Activated CD4-positive, alpha-beta T cell treated with anti-CD3 and anti-CD28 coated beads, Interleukin-2, amount 50 U/mL, for 1 hour (primary cell): Measurements from ENCODE around the gene TAS2R41.
"Not testable (repeated sequence)": the region's sequence is repeated elsewhere in the genome, so short reads cannot be mapped to it uniquely, and the experiment has no call there.

Experiments used
- DNase-seq: peaks from one replicate; pipeline ENCODE4 v3.0.0-alpha.2; 2020

Gene TAS2R41

DNA sequence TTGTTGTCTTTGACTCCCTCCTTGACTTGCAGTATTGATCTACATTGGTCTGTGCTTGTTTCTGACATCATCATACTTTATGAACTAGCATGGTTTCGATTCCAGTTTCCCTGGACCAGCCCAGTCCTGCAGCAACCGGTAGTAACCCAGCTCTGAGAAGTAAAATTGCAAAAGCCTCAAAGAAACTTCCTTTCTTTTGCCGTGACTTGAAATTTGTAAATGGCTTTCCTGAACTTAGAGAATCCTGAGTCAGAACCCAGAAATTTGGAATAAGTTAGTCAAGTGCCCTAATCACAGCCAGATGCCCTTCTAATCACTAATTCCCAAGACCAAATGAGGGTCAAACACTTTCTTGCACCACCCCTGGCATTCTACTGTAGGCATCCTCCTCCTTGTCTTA lies 19.4 kb upstream of the TAS2R41 start:
- no peak for DNase-seq

DNA sequence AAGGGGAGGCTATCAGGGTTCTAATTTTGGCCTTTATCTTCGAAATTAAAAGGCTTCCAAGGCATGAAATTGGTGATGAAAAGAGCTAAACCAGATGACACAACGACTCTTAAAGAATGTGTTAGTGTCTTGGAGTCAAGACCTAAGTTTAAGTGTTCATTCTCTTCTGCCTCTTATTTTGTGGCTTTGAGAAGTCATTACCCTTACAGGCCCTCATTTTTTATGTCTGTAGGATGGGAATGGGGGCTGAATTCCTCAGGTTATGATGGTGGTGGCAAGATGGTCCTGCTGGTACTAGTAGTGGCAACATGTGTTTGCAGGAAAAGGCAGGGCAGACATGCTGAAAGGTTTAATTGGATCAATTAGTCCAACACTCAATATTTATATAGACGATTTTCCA lies 19.0 kb upstream of the TAS2R41 start:
- no peak for DNase-seq

DNA sequence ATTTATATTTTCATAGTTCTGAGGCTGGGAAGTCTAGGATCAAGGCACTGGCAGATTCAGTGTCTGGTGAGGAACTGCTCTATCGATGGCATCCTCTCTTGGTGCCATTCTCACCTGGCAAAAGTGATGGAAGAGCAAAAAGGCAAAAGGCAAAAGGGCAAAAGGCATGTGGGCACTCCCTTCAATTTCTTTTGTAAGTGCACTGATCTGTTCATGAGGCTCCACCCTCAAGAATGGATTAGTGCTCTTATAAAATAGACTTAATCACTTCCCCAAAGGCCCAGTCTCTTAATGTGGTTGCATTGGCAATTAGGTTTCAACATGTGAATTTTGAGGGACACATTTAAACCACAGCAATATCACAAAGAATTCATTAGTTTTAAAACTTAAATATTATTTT lies 18.3 kb upstream of the TAS2R41 start:
- DNase-seq = no peak

DNA sequence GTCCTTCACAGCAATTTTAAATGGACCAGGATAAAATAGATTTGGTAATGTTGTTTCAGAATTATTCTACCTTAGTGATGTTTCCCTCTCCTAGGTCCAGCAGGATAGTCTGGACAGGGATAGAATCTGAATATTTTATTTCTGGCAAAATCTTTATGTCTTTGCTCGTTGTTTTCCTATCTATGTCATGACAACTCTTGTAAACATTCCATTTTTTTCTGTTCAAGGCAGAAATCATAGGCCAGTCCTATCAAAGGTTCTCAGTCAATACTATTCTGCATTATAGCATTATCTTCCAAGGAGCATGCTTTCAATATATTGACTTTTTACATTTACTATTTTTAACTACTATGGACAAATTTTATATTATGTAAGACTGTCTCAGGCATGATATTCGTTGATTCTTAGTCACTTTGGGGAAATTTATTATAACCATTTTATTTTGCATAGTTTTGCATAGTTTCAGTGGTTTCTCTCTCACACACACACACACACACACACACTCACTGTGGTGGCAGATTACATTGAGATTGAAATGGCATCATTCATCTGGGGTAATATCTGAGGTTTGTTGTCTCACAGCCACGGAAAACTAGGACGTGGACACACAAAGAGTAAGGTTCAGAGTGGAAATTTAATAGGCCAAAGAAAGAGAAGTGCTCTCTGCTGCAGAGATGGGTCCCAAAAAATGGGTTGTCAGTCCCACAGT lies 17.2 kb upstream of the TAS2R41 start:
- DNase-seq = no peak

DNA sequence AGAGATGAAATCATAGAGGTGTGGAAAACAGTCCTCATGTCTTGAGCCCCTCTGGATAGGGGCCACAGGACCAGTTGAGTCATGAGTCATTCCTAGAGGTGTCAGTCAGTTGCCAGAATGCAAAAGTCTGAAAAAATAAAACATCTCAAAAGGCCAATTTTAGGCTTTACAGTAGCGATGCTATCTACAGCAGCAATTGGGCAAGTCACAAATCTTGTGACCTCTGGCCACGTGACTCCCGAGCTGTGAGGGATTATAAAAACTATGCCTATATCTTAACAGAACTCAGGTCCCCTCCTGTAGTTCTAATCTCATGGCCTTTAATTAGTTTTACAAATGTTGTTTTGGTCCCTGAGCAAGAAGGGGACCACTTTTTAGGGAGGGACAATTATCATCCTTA lies 15.6 kb upstream of the TAS2R41 start:
- DNase-seq = no peak

DNA sequence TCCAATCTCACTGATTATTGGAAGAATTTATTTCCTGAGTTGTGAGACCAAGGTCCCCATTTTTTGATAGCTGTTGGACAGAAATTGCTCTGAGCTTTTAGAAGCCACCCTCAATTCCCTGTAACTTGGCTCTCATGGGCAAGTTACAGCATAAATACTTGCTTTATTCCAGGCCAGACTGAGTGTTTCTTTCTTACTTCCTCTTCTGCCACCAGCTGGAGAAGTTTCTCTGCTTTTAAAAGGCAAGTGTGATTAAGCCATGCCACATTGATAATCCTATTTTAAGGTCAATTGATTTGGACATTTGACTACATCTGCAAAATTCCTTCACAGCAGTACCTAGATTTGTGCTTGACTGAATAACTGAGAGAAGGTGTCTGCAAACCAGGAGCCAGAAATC lies 14.1 kb upstream of the TAS2R41 start:
- DNase-seq = no peak

DNA sequence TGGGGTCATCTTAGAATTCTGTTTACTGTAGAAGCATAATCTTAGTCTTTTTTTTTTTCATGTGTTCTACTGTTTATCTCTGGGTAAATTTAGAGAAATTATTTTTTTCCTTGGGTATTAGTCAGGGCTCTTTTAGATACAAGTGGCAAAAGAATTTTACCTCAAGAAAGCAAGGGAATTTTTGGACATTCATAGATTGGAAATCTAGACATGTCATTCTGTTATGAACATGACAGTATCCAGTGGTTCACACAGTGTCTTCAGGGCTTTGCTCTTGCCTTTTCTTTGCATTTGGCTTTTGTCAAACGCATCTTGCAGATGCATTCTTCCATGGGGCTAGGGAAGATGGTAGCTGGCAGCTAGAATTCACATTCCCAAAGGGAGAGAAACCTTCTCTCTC lies 13.7 kb upstream of the TAS2R41 start:
- no peak for DNase-seq

DNA sequence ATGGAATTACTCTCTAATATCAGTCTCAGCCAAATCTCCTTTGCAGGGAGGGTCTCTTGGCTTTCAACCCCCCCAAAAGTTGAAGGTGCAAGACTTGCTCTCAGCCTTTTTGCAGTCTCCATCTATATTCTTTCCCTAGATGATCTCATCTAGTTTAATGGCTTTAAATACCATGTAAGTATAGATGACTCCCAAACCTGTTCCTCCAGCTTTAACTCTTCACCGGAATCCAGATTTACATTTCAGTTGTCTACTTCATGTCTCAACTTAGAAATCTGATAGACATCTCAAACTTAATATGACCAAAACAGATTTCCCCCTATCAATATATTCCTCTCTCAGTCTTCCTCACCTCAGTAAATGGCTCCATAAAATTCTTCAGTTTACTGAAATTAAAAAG lies 9.9 kb upstream of the TAS2R41 start:
- no peak for DNase-seq

DNA sequence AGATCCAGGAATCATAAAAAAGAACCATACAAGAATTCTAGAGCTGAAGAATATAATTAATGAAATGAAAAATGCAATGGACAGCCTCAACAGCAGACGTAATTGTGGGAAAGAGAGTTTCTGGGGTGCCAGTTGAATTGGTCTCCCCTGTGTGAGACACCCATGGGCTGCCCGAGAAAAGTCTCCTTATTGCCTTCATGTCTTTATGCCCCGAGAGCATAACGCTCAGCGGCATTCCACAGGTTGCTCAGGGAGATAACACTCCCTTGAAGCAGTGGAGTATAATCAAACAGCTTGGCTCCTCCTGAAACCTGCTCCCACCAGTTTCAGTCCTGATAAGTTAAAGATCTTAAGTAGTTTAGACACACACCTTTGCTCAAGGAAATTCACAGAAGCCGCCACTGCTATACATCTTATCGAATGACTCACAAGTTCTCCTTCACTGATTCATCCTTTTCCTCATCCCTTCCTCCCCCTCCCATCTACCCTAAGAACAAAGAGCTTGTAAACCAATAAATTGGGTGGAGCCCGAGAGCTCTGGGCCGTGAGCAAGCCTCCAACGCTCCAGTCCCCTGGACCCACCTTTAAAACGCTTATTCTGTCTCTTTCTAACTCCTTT lies 5.5 kb upstream of the TAS2R41 start:
- not testable (repeated sequence) for DNase-seq

DNA sequence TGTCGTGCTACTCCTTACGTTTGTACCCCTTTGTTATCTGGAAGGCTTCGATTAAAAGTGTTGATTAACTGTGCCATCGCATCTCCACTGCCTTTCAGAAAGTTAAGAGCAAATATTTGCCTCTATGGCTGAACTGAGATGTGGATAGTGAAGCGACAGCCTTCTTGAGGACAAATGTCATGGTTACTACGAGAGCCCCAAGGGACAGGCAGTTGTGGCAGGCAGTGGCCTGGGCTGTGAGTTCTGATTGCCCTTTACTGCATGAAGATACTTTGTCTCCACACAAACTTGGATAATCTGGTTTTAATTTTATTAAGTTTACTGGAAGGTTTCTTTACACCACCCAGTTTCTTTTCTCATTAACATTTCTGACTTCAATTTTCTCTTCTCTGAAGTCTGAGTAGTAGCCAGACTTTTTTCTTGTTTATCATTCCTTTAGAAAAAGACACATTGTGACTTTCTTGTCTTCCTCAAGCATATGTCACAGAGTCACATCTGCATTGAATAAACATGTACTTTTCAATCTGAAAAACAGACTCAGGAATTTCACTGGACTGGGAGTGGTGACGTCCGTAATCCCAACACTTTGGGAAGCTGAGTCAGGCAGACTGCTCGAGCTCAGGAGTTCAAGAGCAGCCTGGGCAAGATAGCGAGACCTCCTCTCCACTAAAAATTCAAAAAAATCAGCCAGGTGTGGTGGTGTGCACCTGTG lies 1.5 kb downstream of the TAS2R41 start:
- no peak for DNase-seq

DNA sequence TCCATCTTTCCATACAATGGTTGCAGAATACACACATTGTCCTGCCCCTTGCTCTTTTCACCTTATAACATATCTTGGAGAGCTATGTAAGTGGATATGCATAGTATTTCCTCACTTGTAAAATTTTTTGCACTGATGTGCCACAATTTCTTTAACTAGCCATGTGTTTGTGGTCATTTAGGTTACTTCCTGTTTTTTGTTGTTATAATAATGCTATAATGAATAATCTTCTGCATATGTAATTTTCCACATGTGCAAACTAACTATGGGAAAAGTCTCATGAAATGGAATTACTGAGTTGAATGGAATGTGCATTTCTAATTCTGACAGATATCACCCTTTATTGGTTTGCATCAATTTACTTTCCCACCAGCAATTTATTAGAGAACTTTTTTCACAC lies 2.8 kb downstream of the TAS2R41 start:
- DNase-seq = no peak

DNA sequence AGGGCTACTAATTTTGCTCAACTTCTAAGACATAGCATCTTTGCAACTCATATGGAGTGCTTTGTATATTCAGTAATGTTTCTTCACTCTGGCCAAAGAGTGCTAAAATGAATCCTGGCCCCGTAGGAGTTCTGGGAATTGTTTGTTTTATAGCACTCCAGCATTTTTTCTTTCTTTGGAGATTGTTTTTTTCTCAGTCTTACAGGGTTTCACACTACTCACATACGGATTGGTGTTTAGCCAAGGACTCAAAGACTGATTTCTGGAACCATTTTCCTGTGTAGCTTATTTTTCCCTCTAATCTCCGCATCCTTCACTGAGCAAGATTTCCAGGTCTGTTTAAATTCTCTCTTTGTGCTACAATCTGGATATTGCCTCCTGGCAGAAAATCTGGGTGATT lies 6.4 kb downstream of the TAS2R41 start:
- no peak for DNase-seq

DNA sequence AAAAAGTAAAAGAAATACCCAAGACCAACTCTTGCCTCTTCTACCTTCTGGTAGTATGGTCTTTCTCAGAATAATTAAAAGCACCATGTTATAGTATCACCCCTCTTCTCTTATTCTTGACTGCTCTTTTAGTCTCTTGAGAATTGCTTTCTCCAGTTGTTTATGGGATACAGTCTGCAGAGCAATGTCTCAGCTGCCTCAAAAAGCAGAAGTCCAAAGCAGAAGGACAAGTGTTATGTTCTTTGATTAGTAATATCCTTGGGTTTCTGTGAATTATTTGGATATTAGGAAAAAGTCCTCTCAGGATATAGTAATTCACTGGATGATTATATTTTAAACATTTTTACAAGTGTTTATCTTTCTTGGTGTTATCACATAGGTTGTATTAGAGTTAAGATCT lies 7.4 kb downstream of the TAS2R41 start:
- no peak for DNase-seq

DNA sequence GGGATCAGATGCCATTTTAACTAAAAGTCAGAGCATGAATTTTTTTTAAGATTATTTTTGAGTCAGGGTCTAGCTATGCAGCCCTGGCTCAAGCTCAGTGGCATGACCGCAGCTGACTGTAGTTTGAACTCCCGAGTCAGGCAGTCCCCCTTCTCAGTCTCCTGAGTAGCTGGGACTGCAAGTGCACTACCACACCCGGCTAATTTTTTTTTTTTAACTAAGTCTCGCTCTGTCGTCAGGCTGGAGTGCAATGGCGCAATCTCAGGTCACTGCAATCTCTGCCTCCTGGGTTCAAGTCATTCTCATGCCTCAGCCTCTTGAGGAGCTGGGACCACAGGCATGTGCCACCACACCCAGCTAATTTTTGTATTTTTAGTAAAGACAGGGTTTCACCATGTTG lies 7.8 kb downstream of the TAS2R41 start:
- no peak for DNase-seq

DNA sequence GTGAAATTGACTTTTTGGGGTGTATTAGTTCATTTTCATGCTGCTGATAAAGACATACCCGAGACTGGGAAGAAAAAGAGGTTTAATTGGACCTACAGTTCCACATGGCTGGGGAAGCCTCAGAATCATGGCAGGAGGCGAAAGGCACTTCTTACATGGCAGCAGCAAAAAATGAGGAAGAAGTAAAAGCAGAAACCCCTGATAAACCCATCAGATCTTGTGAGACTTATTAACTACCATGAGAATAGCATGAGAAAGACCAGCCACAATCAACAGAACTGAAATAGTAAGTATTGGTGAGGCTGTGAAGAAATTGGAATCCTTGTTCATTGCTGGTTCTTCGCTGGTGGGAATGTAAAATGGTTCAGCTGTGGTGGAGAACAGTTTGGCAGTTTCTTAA lies 8.6 kb downstream of the TAS2R41 start:
- DNase-seq = not testable (repeated sequence)

DNA sequence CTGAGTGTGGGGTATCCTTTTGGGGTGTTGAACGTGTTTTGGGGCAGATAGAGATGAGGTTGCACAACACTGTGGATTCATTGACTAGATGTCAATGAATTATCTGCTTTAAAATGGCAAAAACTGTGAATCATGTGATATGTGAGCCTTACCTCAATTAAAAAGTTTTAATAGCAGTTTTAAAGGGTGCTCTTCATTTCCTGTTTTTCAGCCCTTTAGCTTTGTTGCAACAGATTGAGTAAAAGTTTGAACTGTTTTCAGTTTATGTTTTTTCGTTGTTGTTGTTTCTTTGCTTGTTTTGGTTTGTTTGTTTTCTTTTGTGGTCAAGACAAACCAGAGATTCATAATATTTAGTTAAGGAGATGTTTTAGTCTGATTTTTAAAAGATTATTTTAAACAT lies 9.4 kb downstream of the TAS2R41 start:
- DNase-seq = no peak

DNA sequence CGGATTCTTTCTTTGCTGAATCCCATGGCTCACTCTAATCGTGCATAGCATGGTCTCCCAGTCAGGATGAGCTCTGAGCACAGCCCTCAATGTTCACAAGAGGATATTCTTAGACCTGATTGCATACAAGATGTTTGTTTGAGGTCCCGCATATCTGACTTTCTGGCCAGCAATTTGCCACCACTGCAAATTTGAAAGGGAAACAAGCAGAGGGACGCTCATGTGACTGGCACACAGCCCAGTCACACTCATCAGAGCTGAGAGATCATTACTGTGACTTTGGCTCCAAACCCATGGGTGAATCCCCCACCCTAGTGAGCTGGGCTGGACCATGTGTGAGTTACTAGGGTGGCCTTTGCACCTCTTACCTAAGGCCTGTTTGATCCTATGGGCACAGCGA lies 9.9 kb downstream of the TAS2R41 start:
- no peak for DNase-seq

DNA sequence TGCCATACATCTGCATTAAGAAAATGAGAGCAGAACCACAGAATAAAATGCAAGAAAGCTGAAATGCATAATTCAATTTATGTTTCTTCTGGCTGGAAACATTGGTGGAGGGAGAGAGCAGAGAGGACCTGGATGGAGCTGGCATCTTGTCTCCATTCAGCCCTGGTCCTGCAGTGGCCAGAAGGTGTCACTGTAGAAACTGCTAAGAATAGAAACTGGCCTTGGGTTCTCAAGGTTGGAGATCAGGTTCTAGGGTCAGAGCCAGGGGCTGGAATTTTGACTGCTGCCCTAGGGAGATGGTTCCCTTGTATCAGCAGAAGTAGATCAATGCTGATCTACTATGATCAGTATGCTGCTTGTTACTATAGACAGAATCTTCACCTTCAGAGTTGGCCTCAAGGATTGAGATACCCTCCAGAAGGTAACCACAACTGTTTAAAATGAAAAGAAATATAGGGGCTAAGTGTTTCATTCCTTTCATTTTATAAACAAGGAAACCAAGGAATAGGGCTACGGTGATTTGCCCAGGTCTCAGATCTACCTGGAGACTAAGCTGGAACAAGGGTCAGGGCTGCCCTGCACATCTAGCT lies 13.1 kb downstream of the TAS2R41 start:
- no peak for DNase-seq

DNA sequence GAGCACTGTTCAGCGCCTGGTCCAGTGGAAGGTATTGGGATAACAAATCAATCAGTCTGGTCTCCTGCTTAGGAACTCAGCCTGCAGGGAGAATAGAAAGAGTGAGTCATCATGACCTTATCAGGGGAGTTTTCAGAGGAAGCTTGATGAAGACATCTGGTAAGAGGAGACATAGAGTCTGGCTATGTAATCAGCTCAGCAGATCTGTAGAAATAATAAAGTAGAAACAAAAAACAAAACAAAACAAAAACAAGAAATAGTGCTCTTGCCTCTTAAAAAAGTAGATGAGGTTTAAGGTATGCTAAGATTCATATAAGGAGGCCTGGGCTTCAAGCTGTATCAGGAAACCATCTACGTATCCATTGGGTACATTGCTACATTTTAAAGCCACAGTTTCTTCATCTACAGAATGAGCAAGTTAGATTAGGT lies 14.4 kb downstream of the TAS2R41 start:
- DNase-seq = no peak

DNA sequence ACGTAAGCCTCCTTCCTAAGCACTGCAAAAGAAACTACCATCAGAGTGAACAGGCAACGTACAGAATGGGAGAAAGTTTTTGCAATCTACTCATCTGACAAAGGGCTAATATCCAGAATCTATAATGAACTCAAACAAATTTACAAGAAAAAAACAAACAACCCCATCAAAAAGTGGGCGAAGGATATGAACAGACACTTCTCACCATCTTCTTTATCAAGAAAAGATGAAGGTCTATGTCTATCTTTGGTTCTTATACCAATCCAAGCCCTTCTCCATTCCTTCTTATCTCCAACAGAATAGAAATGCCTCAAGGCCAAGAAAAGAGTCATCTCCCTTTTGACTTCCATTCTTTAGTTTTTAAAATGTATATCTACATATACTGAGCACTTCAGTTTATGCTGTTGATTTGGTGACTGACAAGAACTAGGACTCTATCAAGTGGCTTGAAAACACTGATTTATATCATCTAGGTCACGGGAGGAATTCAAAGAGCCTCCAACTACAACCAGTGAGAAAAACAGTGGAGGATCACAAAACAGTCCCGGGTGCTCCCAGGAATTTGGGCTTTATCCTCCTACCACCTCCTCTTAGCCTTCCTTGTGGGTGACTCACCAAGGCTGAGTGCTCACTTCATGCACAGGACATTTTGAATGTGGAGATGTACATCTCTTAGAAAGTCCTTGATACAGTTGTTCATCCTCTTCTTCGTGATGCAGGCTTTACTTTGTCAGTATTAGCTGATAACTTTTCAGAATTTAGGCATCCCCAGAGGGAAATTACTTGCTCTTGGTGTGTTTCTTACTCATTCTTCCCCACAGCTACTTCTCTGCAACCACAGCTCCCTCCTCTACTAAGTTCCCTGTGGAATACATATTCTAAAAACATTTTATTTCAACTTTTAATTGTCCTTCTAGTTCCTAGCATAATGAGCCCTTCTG lies 15.4 kb downstream of the TAS2R41 start:
- DNase-seq = no peak

DNA sequence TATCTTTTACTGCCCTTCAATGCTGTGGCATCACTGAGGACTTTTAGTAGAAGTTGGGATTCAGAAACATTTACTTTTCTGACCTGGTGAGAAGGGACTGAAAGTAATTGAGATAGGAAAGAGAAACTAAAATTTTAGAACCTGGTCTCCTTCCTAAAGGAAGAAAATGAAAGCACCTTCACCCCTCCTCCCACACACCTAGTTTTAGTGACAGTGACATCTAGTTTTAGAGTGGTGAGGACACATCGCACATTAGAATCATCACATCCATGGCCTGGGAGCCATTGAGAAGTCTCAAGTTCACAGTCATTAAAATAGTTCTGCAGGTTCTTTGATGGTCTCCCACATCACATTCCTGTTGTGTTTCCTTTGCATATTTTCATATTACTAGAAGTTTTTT lies 16.1 kb downstream of the TAS2R41 start:
- no peak for DNase-seq

DNA sequence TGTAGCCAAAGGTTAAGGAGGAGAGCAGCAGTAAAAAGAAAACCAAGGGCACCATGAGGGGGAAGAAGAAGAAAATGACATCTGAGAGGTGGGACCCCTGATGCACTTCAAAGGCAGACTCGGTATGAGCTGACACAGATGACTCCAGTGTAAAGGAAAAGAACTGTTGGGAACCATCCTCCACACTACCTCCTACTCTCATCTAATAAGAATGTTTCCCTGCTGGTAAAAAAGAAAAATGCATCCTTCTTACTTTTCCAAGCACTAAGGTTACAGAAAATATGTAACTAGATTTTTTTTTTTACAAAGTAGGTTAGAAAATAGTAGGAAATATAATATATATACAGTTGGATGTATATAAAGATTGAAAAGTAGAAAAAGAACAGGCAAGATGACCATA lies 16.9 kb downstream of the TAS2R41 start:
- DNase-seq = no peak

DNA sequence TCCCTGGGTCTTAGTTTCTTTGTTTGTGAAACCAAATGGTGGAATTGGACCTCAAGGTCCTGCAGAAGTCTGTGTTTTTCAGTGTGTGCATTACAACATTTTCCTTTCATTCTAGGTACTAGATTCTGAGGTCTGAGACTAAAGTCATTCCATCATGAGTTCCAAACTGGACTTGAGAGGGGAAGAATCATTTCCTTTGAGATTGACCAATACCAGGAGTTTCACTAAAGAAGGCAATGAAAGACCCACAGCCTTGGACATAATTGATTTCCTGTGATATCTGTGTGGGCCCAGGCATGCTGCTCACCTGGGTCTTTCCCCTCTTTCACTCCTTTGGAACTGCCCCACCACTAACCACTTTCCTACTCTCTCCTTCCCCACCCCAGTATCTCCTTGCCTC lies 18.2 kb downstream of the TAS2R41 start:
- no peak for DNase-seq
